Body of pancreas (tissue), 4 donors: ENCODE results near the gene DDX1.

Experiments used
- CTCF ChIP-seq, 7 experiments: fragments of 450-650 bp in 4 of 7; fragments of 200-600 bp in 3 of 7; sonication (generic) in 3 of 7; IDR thresholded peaks; one replicate each; pipeline ENCODE4 v1.5.1; 2016 to 2019; ENCODE audit warnings: antibody characterized with exemption in 7 of 7
- POLR2A ChIP-seq, 3 donors: fragments of 450-650 bp; IDR thresholded peaks; one replicate each; pipeline ENCODE4 v1.6.1; 2016; ENCODE audit warnings: antibody characterized with exemption in 3 of 3, mild to moderate bottlenecking in 2 of 3

GRCh38 chr2:15584316-15584715, 7.4 kb upstream of the DDX1 start:
- TF ChIP-seq POLR2A (IDR thresholded peaks at IDR 0.05) (no peak), CTCF (IDR thresholded peaks at IDR 0.05) (no peak)
